CD4-positive, alpha-beta T cell treated with Interleukin-10 for 1 hour (primary cell): ENCODE measurements around the gene ECEL1.

ENCODE experiments used
- DNase-seq: peaks from one replicate; pipeline ENCODE4 v3.0.0-alpha.2; 2020

Gene ECEL1

GRCh38 chr2:232521959-232522622 lies 34.5 kb upstream of the ECEL1 start:
- DNase-seq = peak; percentile 61

GRCh38 chr2:232521098-232521497 lies 33.5 kb upstream of the ECEL1 start:
- DNase-seq = no peak

- no peak for DNase-seq
Measured at GRCh38 chr2:232520489-232520888, 32.9 kb upstream of the ECEL1 start.

GRCh38 chr2:232519581-232520438 lies 32.2 kb upstream of the ECEL1 start, which contains the start of gene PRSS56:
Gene PRSS56, plus strand, starts transcription at chr2:232520388. Its CDS starts 211 bp downstream, at chr2:232520599.
- no peak for DNase-seq

GRCh38 chr2:232518844-232519243 lies 31.2 kb upstream of the ECEL1 start:
- no peak for DNase-seq

- DNase-seq = no peak
Measured at GRCh38 chr2:232516551-232516950, 28.9 kb upstream of the ECEL1 start.

- DNase-seq = no peak
Measured at GRCh38 chr2:232515639-232516038, 28.0 kb upstream of the ECEL1 start.

GRCh38 chr2:232513353-232513752 lies 25.7 kb upstream of the ECEL1 start:
- DNase-seq = no peak

- DNase-seq = no peak
Measured at GRCh38 chr2:232512602-232513001, 25.0 kb upstream of the ECEL1 start.

GRCh38 chr2:232511336-232511890 lies 23.8 kb upstream of the ECEL1 start:
- no peak for DNase-seq

GRCh38 chr2:232508251-232508650 lies 20.6 kb upstream of the ECEL1 start:
- DNase-seq = no peak

GRCh38 chr2:232506709-232507108 lies 19.1 kb upstream of the ECEL1 start:
- no peak for DNase-seq

GRCh38 chr2:232505856-232506255 lies 18.2 kb upstream of the ECEL1 start:
- DNase-seq = no peak

GRCh38 chr2:232504438-232504837 lies 16.8 kb upstream of the ECEL1 start:
- no peak for DNase-seq

GRCh38 chr2:232503809-232504323 lies 16.2 kb upstream of the ECEL1 start:
- no peak for DNase-seq

GRCh38 chr2:232502911-232503808 lies 15.5 kb upstream of the ECEL1 start:
- DNase-seq = no peak

GRCh38 chr2:232502511-232502910 lies 14.9 kb upstream of the ECEL1 start:
- DNase-seq = no peak

- DNase-seq = no peak
Measured at GRCh38 chr2:232501794-232502390, 14.3 kb upstream of the ECEL1 start.

GRCh38 chr2:232501331-232501771 lies 13.7 kb upstream of the ECEL1 start:
- no peak for DNase-seq

- DNase-seq = no peak
Measured at GRCh38 chr2:232498452-232498851, 10.8 kb upstream of the ECEL1 start.

GRCh38 chr2:232497348-232497747 lies 9.7 kb upstream of the ECEL1 start:
- DNase-seq = no peak
